Stomach (tissue), 4 donors: ENCODE data around the gene ZFHX2.

Experiments used
- CTCF ChIP-seq, 7 experiments: fragments of 450-650 bp in 4 of 7; fragments of 200-600 bp in 3 of 7; sonication (generic) in 3 of 7; IDR thresholded peaks; one replicate each; pipeline ENCODE4 v1.5.1; 2016 to 2019; ENCODE audit warnings: antibody characterized with exemption in 7 of 7, control low read depth in 2 of 7, mild to moderate bottlenecking in 1 of 7
- POLR2A ChIP-seq, 4 donors: fragments of 450-650 bp; IDR thresholded peaks; one replicate each; pipeline ENCODE4 v1.6.1; 2016; ENCODE audit warnings: antibody characterized with exemption in 4 of 4, control low read depth in 2 of 4, mild to moderate bottlenecking in 1 of 4, moderate library complexity in 1 of 4

- TF ChIP-seq POLR2A (IDR thresholded peaks at IDR 0.05) (no peak), CTCF (IDR thresholded peaks at IDR 0.05) (no peak)
These were observed 28.8 kb downstream of the ZFHX2 start for GRCh38 chr14:23522643-23523198.
